Gastroesophageal sphincter (tissue), 3 donors: ENCODE results near the gene SLC32A1.

ENCODE experiments used
- POLR2AphosphoS5 ChIP-seq: sonication (generic); formaldehyde crosslinking; IDR thresholded peaks from one replicate; pipeline ENCODE4 v1.6.1; 2017; ENCODE audit warnings: antibody characterized with exemption
- TF ChIP-seq, protein P1 (sequence below), 4 experiments: fragments of 200-600 bp in 2 of 4; fragments of 450-650 bp in 2 of 4; sonication (generic) in 1 of 4; IDR thresholded peaks; one replicate each; pipeline ENCODE4 v1.5.1; 2017 to 2019; ENCODE audit warnings: antibody characterized with exemption in 4 of 4, mild to moderate bottlenecking in 2 of 4, moderate library complexity in 2 of 4

DNA sequence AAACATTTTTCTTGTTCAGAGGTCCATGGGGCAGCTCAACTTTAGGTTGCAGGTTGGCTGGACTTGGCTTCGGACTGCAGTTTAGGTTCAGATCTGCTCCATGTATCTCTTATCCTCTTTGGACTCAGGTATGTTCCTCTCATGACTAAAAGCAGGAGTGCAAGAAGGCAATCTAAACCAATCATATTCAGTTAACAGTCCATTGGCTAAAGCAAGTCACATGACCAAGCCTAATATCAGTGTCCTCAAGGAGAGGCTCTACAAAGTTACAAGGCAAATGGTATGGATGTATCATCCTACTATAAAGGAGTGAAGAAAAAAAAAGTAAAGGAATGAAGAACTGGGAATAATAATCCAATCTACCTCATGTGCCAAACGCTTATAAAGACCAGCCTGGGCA, 21.5 kb downstream of the SLC32A1 start:
- TF ChIP-seq POLR2AphosphoS5, result no peak
- TF ChIP-seq, protein P1, sequence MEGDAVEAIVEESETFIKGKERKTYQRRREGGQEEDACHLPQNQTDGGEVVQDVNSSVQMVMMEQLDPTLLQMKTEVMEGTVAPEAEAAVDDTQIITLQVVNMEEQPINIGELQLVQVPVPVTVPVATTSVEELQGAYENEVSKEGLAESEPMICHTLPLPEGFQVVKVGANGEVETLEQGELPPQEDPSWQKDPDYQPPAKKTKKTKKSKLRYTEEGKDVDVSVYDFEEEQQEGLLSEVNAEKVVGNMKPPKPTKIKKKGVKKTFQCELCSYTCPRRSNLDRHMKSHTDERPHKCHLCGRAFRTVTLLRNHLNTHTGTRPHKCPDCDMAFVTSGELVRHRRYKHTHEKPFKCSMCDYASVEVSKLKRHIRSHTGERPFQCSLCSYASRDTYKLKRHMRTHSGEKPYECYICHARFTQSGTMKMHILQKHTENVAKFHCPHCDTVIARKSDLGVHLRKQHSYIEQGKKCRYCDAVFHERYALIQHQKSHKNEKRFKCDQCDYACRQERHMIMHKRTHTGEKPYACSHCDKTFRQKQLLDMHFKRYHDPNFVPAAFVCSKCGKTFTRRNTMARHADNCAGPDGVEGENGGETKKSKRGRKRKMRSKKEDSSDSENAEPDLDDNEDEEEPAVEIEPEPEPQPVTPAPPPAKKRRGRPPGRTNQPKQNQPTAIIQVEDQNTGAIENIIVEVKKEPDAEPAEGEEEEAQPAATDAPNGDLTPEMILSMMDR (IDR thresholded peaks at IDR 0.05), result no peak
